Activated CD4-positive, alpha-beta memory T cell treated with anti-CD3 and anti-CD28 coated beads for 36 hours (primary cell): ENCODE measurements around the gene MDM2. TPM values are rescaled to one million over a fixed set of nuclear protein-coding genes. Genes with fewer than 3 reads are reported as not detected.
"Not testable (repeated sequence)": the region's sequence is repeated elsewhere in the genome, so short reads cannot be mapped to it uniquely, and the experiment has no call there.

Experiments
- CTCF ChIA-PET: fragments of 350-600 bp; sonication (Branson Sonifier 250); formaldehyde crosslinking; loops from one replicate; lab custom pipeline; 2021; ENCODE audit warnings: antibody characterized with exemption, inconsistent platforms; lab: Charles Lee
- POLR2A ChIA-PET: fragments of 350-600 bp; sonication (Branson Sonifier 250); formaldehyde crosslinking; loops from one replicate; lab custom pipeline; 2021; ENCODE audit warnings: antibody characterized with exemption; lab: Charles Lee
- DNase-seq: peaks from one replicate; pipeline ENCODE4 v3.0.0-alpha.2; 2020
- H3K27ac Mint-ChIP-seq: one replicate; pipeline ENCODE4 v1.8.0; 2021; ENCODE audit warnings: mixed read lengths
- H3K27me3 Mint-ChIP-seq: one replicate; pipeline ENCODE4 v1.8.0; 2021; ENCODE audit warnings: mixed read lengths
- H3K36me3 Mint-ChIP-seq: one replicate; pipeline ENCODE4 v1.8.0; 2021; ENCODE audit warnings: mixed read lengths
- H3K4me1 Mint-ChIP-seq: one replicate; pipeline ENCODE4 v1.8.0; 2021; ENCODE audit warnings: low read depth, mixed read lengths
- H3K4me3 Mint-ChIP-seq: one replicate; pipeline ENCODE4 v1.8.0; 2021; ENCODE audit warnings: mild to moderate bottlenecking, mixed read lengths
- H3K9me3 Mint-ChIP-seq: one replicate; pipeline ENCODE4 v1.8.0; 2021; ENCODE audit warnings: mixed read lengths
- intact Hi-C: fragments of 100-400 bp; cut with micrococcal nuclease; formaldehyde crosslinking; loops from one replicate; pipeline ENCODE4 v1.15.1; 2023
- total RNA-seq, 2 experiments: library from RNA; stranded (reverse); gene quantifications; one replicate each; pipeline ENCODE4 v1.2.3, GENCODE V29; 2021

Gene MDM2
- total RNA-seq, 2 experiments from 2014 or later: 125 to 136 TPM

DNA sequence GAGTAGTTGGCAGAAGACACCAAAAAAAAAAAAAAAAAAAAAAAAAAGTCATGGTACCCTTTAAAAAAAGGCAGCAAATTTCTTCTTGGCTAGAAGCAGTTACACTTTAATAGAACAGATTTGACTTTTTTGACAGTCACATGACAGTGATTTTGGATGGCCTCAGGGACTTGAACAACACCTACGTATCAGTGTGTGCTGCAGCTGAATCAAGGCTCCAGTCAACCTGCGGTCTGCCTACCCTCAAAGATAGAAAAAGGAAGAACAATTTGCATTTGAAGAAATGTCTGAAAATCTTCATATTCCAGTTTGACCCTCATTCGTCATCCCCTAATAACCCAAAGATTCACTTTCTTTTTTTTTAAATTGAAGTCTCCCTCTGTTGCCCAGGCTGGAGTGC is 53.9 kb downstream of the MDM2 start:
- no peak overlapping the region for H3K4me3 Mint-ChIP-seq
- no peak overlapping the region for H3K27ac Mint-ChIP-seq
- POLR2A ChIA-PET: no interaction called here
- no peaks in the 10 kb centered on the region for H3K4me1 Mint-ChIP-seq
- CTCF ChIA-PET: interaction anchor here (1.0 to 1.3 kb wide), 2 partner anchors 208 kb away, joined by 3 to 4 read pairs; no protein-coding TSS in a partner anchor
- DNase-seq: no peak
- intact Hi-C loops: loop anchor here (10.0 kb wide), 1 partner anchor 293 kb away; no protein-coding TSS in a partner anchor
- no peaks in the 10 kb centered on the region for H3K9me3 Mint-ChIP-seq
- peaks cover 4% of the 10 kb centered on the region for H3K36me3 Mint-ChIP-seq
- no peaks in the 10 kb centered on the region for H3K27me3 Mint-ChIP-seq

DNA sequence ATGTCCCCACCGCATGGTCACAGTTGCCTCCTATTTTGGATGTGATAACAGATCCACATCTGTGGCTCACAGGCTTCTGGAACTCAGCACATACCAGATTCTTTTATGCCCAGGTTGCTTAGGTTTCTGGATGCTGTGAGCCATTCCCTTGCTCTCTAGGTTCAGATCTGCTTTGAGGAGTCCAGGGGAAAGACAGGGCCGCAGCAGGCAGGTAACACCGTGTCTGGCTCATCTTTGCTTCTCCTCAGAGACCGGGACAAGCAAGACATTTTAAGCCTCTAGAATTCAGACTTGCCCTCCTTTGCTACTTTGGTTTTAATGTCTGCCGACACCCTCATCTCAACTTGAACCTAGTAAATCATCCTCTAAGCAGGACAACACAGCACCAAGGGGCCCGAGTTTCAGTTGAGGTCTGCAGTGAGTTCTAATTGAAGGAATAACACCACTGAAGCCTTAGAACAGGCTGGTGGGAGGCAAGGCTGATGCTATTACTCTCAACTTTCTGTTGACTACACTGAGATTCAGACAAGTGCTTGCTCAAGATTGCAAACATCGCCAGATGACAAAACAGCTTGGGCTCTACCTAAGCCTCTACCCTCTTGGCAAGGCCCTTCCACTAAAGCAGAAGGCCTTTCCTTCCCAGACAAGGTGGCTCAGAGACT is 55.3 kb downstream of the MDM2 start:
- Mint-ChIP-seq H3K27me3 (no peaks in the 10 kb centered on the region), H3K9me3 (no peaks in the 10 kb centered on the region), H3K4me1 (no peaks in the 10 kb centered on the region), H3K36me3 (no peaks in the 10 kb centered on the region), H3K27ac (no peak overlapping the region), H3K4me3 (no peak overlapping the region)
- ChIA-PET CTCF (no interaction called here), POLR2A (no interaction called here)
- intact Hi-C loops: loop anchor here (10.0 kb wide), 1 partner anchor 292 kb away; no protein-coding TSS in a partner anchor
- DNase-seq: no peak

DNA sequence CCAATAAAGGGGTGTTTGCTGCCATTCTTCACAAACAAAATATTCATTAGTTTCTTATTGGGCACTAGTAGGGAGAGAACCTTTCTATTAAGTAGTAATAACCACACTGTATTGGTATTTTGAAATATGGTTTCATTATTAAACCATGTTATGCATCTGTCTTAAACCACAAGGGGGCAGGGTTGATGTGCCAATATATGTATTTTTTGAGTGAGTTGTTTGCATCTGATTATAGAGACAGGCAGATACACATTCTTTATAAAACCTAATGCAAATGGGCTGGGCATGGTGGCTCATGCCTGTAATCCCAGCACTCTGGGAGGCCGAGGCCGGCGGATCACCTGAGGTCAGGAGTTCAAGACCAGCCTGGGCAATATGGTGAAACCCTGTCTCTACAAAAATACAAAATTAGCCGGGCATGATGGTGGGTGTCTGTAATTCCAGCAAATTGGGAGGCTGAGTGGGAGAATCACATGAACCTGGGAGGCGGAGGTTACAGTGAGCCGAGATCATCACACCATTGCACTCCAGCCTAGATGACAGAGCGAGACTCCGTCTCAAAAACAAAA is 56.0 kb downstream of the MDM2 start:
- CTCF ChIA-PET: interaction anchor here (1.1 kb wide), 1 partner anchor 391 kb away, joined by 3 read pairs; no protein-coding TSS in a partner anchor
- H3K27ac Mint-ChIP-seq, H3K36me3 Mint-ChIP-seq, H3K27me3 Mint-ChIP-seq, DNase-seq, H3K9me3 Mint-ChIP-seq, POLR2A ChIA-PET, H3K4me1 Mint-ChIP-seq, H3K4me3 Mint-ChIP-seq: not testable (repeated sequence)
- intact Hi-C loops: loop anchor here (1.0 to 10.0 kb wide), 3 partner anchors 206 to 393 kb away; no protein-coding TSS in a partner anchor

DNA sequence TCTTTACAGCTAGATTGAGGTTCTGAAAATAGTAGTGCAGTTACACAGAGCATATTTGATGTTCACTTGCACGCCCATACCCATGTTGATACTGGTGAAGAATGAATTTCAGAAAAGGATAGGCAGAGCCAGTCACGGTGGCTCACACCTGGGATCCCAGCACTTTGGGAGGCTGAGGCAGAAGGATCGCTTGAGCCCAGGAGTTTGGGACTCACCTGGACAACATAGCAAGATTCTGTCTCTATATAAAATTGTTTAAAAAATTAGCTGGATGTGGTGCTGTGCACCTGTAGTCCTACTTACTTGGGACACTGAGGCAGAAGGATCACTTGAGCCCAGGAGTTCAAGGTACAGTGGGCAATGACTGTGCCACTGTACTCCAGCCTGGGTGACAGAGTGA is 56.6 kb downstream of the MDM2 start:
- no peak overlapping the region for H3K4me3 Mint-ChIP-seq
- DNase-seq: no peak
- POLR2A ChIA-PET: no interaction called here
- no peaks in the 10 kb centered on the region for H3K4me1 Mint-ChIP-seq
- CTCF ChIA-PET: interaction anchor here (0.7 to 1.3 kb wide), 3 partner anchors 199 to 390 kb away, joined by 3 to 4 read pairs (median 3); no protein-coding TSS in a partner anchor
- no peaks in the 10 kb centered on the region for H3K36me3 Mint-ChIP-seq
- H3K9me3 Mint-ChIP-seq: no peaks in the 10 kb centered on the region
- no peaks in the 10 kb centered on the region for H3K27me3 Mint-ChIP-seq
- H3K27ac Mint-ChIP-seq: no peak overlapping the region
- intact Hi-C loops: loop anchor here (1.0 to 10.0 kb wide), 3 partner anchors 206 to 392 kb away; no protein-coding TSS in a partner anchor

DNA sequence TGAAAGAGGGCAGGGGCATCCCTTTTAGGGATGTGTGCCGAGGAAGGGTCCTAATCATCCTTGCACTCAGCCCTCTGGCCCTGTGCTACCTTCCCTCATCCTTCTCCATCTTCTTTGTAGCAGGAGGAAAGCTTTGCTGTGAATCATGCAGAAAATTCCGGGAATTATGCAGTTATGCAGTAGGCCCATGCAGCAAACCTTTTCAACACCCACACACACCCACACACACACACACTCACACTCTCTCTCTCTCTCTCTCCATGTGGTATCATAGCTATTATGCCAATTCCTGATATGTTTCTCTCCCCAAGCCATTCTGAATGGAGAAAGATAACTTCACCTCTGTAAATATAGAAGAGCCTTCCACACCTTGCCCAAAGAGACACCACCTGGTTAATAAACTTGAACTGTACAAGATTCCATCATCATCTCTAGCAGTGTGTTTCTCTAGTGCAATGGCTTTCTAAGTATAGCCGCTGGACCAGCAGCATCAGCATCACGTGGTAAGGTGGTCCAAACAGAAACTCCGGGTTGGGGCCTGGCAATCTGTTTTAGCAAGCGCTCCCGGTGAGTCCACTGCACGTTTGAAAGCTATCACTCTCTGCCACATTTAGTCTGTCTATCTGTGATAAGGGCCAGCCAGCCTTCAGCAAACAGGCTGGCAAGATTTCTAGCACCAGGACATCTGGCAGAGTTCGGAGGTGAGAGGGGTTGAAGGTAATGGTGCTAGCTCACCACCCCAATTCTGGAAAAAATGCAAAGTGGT is 57.6 kb downstream of the MDM2 start:
- intact Hi-C loops: loop anchor here (2.0 to 10.0 kb wide), 2 partner anchors 289 to 391 kb away; no protein-coding TSS in a partner anchor
- ChIA-PET CTCF (interaction anchor here (0.7 to 1.3 kb wide), 3 partner anchors 9 to 289 kb away, joined by 3 to 4 read pairs (median 4); no protein-coding TSS in a partner anchor), POLR2A (no interaction called here)
- H3K4me1 Mint-ChIP-seq: no peaks in the 10 kb centered on the region
- no peaks in the 10 kb centered on the region for H3K36me3 Mint-ChIP-seq
- no peaks in the 10 kb centered on the region for H3K27me3 Mint-ChIP-seq
- no peak for DNase-seq
- H3K27ac Mint-ChIP-seq: no peak overlapping the region
- no peaks in the 10 kb centered on the region for H3K9me3 Mint-ChIP-seq
- H3K4me3 Mint-ChIP-seq: no peak overlapping the region

DNA sequence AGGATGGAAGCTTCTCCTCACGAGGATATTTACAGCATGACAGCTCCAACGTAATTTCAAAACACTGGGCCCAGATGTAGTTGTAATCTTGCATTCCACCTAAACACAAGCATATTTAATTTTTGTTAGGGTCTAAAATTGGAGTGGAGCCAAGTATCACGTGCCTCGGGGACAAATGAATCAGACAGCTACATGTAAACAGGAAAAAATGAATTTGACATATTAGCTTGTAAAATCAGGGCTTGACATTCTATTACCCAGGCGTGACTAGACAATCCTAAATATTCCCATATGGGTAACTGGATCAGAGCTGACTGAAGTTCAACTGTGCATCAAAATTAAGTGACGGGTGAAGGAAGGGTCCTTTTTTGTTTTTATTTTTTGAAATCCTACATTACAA is 59.0 kb downstream of the MDM2 start:
- H3K4me3 Mint-ChIP-seq: no peak overlapping the region
- no peak for DNase-seq
- intact Hi-C loops: loop anchor here (10.0 kb wide), 1 partner anchor 288 kb away; no protein-coding TSS in a partner anchor
- no peak overlapping the region for H3K27ac Mint-ChIP-seq
- ChIA-PET POLR2A (no interaction called here), CTCF (interaction anchor here (0.5 to 1.6 kb wide), 4 partner anchors 10 to 205 kb away, joined by 3 to 7 read pairs (median 4); no protein-coding TSS in a partner anchor)
- no peaks in the 10 kb centered on the region for H3K36me3 Mint-ChIP-seq
- no peaks in the 10 kb centered on the region for H3K9me3 Mint-ChIP-seq
- H3K27me3 Mint-ChIP-seq: no peaks in the 10 kb centered on the region
- no peaks in the 10 kb centered on the region for H3K4me1 Mint-ChIP-seq

DNA sequence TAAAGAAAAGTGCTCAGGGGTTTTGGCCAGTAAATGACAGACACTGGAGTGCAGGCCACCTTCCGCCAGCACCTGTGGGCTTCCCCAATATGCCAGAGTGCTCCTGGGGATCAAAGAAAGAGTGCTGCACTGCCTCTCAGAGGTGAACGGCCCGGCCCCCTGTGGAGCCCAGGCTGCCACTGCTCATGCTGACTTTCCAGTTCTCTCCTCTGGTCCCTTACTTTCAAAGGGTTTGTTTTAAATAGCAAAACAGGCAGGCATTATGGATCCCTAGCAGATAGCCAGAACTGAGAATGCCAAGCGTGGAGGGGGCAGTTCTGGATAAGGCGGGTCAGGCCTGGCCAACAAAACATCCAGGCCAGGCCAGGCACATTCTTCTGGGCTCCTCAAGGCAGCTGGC is 59.6 kb downstream of the MDM2 start:
- Mint-ChIP-seq H3K4me1 (no peaks in the 10 kb centered on the region), H3K36me3 (no peaks in the 10 kb centered on the region), H3K9me3 (no peaks in the 10 kb centered on the region), H3K27ac (no peak overlapping the region), H3K4me3 (no peak overlapping the region), H3K27me3 (no peaks in the 10 kb centered on the region)
- ChIA-PET POLR2A (interaction anchor here (0.7 kb wide), 1 partner anchor 678 kb away, joined by 3 read pairs; no protein-coding TSS in a partner anchor), CTCF (interaction anchor here (1.0 to 1.6 kb wide), 4 partner anchors 38 to 387 kb away, joined by 3 to 7 read pairs (median 4); no protein-coding TSS in a partner anchor)
- no peak for DNase-seq
- intact Hi-C loops: loop anchor here (10.0 kb wide), 1 partner anchor 287 kb away; no protein-coding TSS in a partner anchor

DNA sequence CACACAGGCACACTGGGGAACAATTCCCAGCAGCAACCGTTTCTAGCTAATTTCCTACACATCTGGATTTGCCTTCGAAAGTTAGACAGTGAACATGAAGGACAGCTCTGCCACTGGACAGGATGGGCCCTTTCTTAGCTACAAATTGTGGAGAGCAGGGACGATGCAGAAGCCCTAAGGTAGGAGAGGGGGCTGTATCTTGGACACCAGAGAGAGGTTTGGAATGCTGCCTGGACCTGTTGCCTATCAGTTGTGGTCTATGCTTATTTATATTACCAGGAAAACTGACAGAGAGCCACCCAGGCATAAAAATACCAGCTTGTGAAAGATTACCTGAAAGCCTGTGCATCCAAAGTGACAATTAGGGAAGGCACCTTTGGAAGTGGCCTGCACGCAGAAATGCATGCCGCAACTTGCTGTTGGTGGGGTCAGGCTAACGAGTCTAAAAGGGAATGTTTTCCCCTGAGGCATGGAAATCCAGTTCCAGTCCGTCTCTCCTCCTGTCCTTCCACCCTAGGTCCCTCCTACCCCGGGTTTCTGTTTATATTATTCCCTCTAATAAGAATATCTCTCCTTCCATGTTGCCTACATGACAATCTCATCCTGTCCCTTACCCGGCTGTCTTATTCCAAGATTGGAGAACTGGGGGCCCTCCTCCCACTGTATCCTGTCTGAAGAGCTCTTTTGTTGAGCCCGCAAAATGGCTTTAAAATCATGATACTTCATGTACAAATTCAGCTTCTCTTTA is 60.2 kb downstream of the MDM2 start:
- intact Hi-C loops: loop anchor here (10.0 kb wide), 1 partner anchor 287 kb away; no protein-coding TSS in a partner anchor
- H3K4me1 Mint-ChIP-seq: no peaks in the 10 kb centered on the region
- H3K4me3 Mint-ChIP-seq: no peak overlapping the region
- ChIA-PET POLR2A (interaction anchor here (0.7 kb wide), 1 partner anchor 679 kb away, joined by 3 read pairs; no protein-coding TSS in a partner anchor), CTCF (interaction anchor here (0.6 to 2.0 kb wide), 6 partner anchors 38 to 386 kb away, joined by 3 to 7 read pairs (median 4); no protein-coding TSS in a partner anchor)
- no peaks in the 10 kb centered on the region for H3K9me3 Mint-ChIP-seq
- no peaks in the 10 kb centered on the region for H3K27me3 Mint-ChIP-seq
- no peak overlapping the region for H3K27ac Mint-ChIP-seq
- H3K36me3 Mint-ChIP-seq: no peaks in the 10 kb centered on the region
- no peak for DNase-seq

DNA sequence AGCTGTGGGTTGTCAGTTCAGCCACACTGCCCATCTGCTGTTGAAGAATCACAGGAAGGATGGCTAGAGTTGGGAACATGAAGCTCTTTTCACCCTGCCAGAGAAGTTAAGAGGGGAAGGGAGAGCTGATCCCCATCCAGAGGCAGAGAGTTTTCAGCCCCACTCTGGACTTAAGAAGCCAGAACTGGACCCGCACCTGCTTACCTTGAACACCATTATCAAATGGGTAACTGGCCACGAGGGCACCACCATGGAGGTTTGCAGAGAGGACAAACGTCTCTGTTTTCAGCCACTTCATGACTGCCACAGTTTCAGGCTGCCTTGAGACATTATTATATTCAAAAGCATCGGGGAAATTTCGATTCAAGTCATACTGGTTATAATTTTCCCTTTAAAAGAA is 62.0 kb downstream of the MDM2 start:
- Mint-ChIP-seq H3K27me3 (no peaks in the 10 kb centered on the region), H3K9me3 (no peaks in the 10 kb centered on the region), H3K27ac (no peak overlapping the region), H3K36me3 (peaks cover 2% of the 10 kb centered on the region), H3K4me3 (no peak overlapping the region), H3K4me1 (no peaks in the 10 kb centered on the region)
- no peak for DNase-seq
- ChIA-PET POLR2A (no interaction called here), CTCF (interaction anchor here (2.0 kb wide), 1 partner anchor 200 kb away, joined by 5 read pairs; no protein-coding TSS in a partner anchor)
- intact Hi-C loops: no loop called here

DNA sequence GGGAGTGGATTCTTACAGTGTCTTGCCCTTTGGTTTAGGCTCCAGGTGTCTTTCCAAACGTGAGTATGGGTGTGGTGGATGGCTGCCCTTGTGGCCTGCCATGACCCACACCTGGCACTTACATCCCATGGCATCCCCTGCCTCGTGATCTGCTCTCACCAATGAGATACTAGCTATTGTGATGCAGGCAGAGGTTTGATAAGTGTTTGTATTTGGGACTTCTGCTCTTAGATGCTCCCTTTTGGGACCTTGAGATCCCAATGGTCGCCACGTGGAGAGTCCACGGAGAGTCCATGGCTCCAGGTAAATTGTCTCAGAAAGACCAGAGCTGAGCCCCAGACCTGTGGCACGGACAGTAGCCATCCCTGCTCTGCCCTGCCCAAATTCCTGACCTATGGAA is 62.5 kb downstream of the MDM2 start:
- Mint-ChIP-seq H3K27me3 (no peaks in the 10 kb centered on the region), H3K4me1 (no peaks in the 10 kb centered on the region), H3K27ac (no peak overlapping the region), H3K9me3 (no peaks in the 10 kb centered on the region), H3K36me3 (peaks cover 2% of the 10 kb centered on the region), H3K4me3 (no peak overlapping the region)
- DNase-seq: no peak
- ChIA-PET CTCF (no interaction called here), POLR2A (no interaction called here)
- intact Hi-C loops: no loop called here

DNA sequence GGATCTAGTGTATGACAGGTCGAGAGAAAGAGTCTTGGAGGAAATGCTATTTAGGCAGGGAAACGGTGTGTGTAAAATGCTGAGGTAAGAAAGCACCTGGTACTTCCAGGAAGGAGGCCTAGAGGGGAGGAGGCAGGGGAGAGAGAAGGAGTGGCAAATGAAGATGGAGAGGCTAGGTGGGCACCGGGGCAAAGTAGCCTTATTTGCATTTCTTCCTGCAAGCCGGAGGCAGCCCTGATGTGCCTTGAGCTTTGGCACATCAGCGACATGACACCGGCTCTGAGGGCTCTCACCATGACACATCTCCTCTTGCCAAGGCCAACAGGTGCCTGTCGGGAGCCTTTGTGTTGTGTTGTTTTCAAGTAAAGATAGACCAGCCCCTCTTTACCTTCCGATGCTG is 63.4 kb downstream of the MDM2 start:
- no peak for DNase-seq
- intact Hi-C loops: no loop called here
- Mint-ChIP-seq H3K36me3 (peaks cover 2% of the 10 kb centered on the region), H3K27me3 (no peaks in the 10 kb centered on the region), H3K9me3 (no peaks in the 10 kb centered on the region), H3K27ac (no peak overlapping the region), H3K4me3 (no peak overlapping the region), H3K4me1 (no peaks in the 10 kb centered on the region)
- ChIA-PET CTCF (no interaction called here), POLR2A (no interaction called here)
